Neural progenitor cell (in vitro differentiated cells): ENCODE data around the gene HES5.

ENCODE experiments used
- EZH2 ChIP-seq: fragments of 200-600 bp; sonication (generic); IDR thresholded peaks from 2 replicates; pipeline ENCODE4 v1.6.1; 2017; ENCODE audit warnings: antibody characterized with exemption, mild to moderate bottlenecking, moderate library complexity
- TF ChIP-seq, protein P1 (sequence below): fragments of 200-600 bp; sonication (generic); IDR thresholded peaks from 2 replicates; pipeline ENCODE4 v1.5.1; 2017; ENCODE audit warnings: antibody characterized with exemption, mild to moderate bottlenecking

- TF ChIP-seq, protein P1, sequence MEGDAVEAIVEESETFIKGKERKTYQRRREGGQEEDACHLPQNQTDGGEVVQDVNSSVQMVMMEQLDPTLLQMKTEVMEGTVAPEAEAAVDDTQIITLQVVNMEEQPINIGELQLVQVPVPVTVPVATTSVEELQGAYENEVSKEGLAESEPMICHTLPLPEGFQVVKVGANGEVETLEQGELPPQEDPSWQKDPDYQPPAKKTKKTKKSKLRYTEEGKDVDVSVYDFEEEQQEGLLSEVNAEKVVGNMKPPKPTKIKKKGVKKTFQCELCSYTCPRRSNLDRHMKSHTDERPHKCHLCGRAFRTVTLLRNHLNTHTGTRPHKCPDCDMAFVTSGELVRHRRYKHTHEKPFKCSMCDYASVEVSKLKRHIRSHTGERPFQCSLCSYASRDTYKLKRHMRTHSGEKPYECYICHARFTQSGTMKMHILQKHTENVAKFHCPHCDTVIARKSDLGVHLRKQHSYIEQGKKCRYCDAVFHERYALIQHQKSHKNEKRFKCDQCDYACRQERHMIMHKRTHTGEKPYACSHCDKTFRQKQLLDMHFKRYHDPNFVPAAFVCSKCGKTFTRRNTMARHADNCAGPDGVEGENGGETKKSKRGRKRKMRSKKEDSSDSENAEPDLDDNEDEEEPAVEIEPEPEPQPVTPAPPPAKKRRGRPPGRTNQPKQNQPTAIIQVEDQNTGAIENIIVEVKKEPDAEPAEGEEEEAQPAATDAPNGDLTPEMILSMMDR = no peak
- no peak for TF ChIP-seq EZH2
These were observed 35.8 kb downstream of the HES5 start for GRCh38 chr1:2494323-2494693.
